Keratinocyte (primary cell): ENCODE results near the gene KIFC1. TPM values are rescaled to one million over a fixed set of nuclear protein-coding genes. Genes with fewer than 3 reads are reported as not detected.
"Not testable (repeated sequence)": the region's sequence is repeated elsewhere in the genome, so short reads cannot be mapped to it uniquely, and the experiment has no call there.

Source experiments
- DNase-seq: peaks from one replicate; pipeline ENCODE4 v3.0.0-alpha.2; 2011; ENCODE audit warnings: low read depth, missing footprints, low spot score
- FAIRE-seq: peaks from 2 replicates; lab custom pipeline; 2011; peaks lifted over from hg19 to GRCh38; lab: Jason Lieb, UNC
- H2AFZ ChIP-seq: 2 replicates; pipeline ENCODE4 v1.6.0; 2012; ENCODE audit warnings: low read length, control low read depth, inconsistent platforms; ENCODE audit not compliant: control insufficient read depth
- H3K27ac ChIP-seq: 2 replicates; pipeline ENCODE4 v1.5.1; 2011; ENCODE audit warnings: low read length; ENCODE audit not compliant: control insufficient read depth, insufficient read depth
- H3K27me3 ChIP-seq: 3 replicates; pipeline ENCODE4 v1.6.0; 2011; ENCODE audit warnings: low read length; ENCODE audit not compliant: control insufficient read depth, insufficient read depth; ENCODE audit errors: extremely low read depth
- H3K36me3 ChIP-seq, 2 experiments: 2 replicates in 1 of 2; 3 replicates in 1 of 2; pipeline ENCODE4 v1.5.1; 2011; ENCODE audit warnings: low read length in 2 of 2, mild to moderate bottlenecking in 1 of 2; ENCODE audit not compliant: control insufficient read depth in 2 of 2, insufficient read depth in 2 of 2; ENCODE audit errors: extremely low read depth in 1 of 2
- H3K4me1 ChIP-seq: 3 replicates; pipeline ENCODE4 v1.5.1; 2011; ENCODE audit warnings: low read length; ENCODE audit not compliant: control insufficient read depth, insufficient read depth; ENCODE audit errors: extremely low read depth
- H3K4me2 ChIP-seq: 3 replicates; pipeline ENCODE4 v1.6.0; 2011; ENCODE audit warnings: low read depth, low read length; ENCODE audit not compliant: control insufficient read depth, insufficient read depth; ENCODE audit errors: extremely low read depth
- H3K4me3 ChIP-seq, 3 experiments: fragments of 200-600 bp in 1 of 3; sonication (generic) in 1 of 3; 2 replicates in 2 of 3; 3 replicates in 1 of 3; pipeline ENCODE4 v1.5.1; 2011 to 2016; ENCODE audit warnings: low read length in 3 of 3, mild to moderate bottlenecking in 3 of 3, control low read depth in 2 of 3, inconsistent platforms in 1 of 3, low read depth in 1 of 3, mixed read lengths in 1 of 3, mixed run types in 1 of 3, moderate library complexity in 1 of 3; ENCODE audit not compliant: control insufficient read depth in 2 of 3, insufficient read depth in 2 of 3; ENCODE audit errors: extremely low read depth in 1 of 3
- H3K79me2 ChIP-seq: 2 replicates; pipeline ENCODE4 v1.6.0; 2012; ENCODE audit warnings: low read length; ENCODE audit not compliant: control insufficient read depth, insufficient read depth
- H3K9ac ChIP-seq: 3 replicates; pipeline ENCODE4 v1.6.0; 2011; ENCODE audit warnings: low read length; ENCODE audit not compliant: control insufficient read depth, insufficient read depth; ENCODE audit errors: extremely low read depth
- H3K9me1 ChIP-seq: 3 replicates; pipeline ENCODE4 v1.6.0; 2011; ENCODE audit warnings: low read length; ENCODE audit not compliant: control insufficient read depth, insufficient read depth; ENCODE audit errors: extremely low read depth
- H3K9me3 ChIP-seq: 2 replicates; pipeline ENCODE4 v1.5.1; 2012; ENCODE audit warnings: low read depth, low read length; ENCODE audit not compliant: control insufficient read depth
- H4K20me1 ChIP-seq: 3 replicates; pipeline ENCODE4 v1.6.0; 2011; ENCODE audit warnings: low read length; ENCODE audit not compliant: control insufficient read depth, insufficient read depth; ENCODE audit errors: extremely low read depth
- CTCF ChIP-seq, 3 experiments: IDR thresholded peaks in 1 of 3; conservative IDR thresholded peaks in 1 of 3; optimal IDR thresholded peaks in 1 of 3; 2 replicates in 2 of 3; 3 replicates in 1 of 3; pipeline versions ENCODE3 to v1.5.1; 2011; ENCODE audit warnings: low read length in 3 of 3, mild to moderate bottlenecking in 3 of 3, moderate library complexity in 2 of 3, control low read depth in 1 of 3, inconsistent platforms in 1 of 3; ENCODE audit not compliant: insufficient read depth in 2 of 3; ENCODE audit errors: extremely low read depth in 1 of 3
- dilution Hi-C: fragments of 300-500 bp; cut with MboI; formaldehyde crosslinking; loops from one replicate; pipeline ENCODE4 v1.7.0; 2020; ENCODE audit warnings: low sequenced_read_pairs; ENCODE audit not compliant: extremely low pct_ligation_motif_present
- polyA plus RNA-seq, 5 experiments: library from polyadenylated mRNA; depleted of rRNA in 3 of 5; stranded (reverse) in 3 of 5; stranded (forward) in 1 of 5; unstranded in 1 of 5; fragments of >200 nt; gene quantifications; 1 replicate in 1 of 5; 2 replicates in 3 of 5; 3 replicates in 1 of 5; pipeline versions ENCODE4 v1.2.1 to v1.2.3, GENCODE V29; 2011 to 2012; ENCODE audit warnings: missing spikeins in 2 of 5, low read depth in 1 of 5, low replicate concordance in 1 of 5

Gene KIFC1
- polyA plus RNA-seq, 1 donor (not counting 4 experiments of a cell fraction or from before 2014, with no cell fraction given): 20.0 TPM

DNA sequence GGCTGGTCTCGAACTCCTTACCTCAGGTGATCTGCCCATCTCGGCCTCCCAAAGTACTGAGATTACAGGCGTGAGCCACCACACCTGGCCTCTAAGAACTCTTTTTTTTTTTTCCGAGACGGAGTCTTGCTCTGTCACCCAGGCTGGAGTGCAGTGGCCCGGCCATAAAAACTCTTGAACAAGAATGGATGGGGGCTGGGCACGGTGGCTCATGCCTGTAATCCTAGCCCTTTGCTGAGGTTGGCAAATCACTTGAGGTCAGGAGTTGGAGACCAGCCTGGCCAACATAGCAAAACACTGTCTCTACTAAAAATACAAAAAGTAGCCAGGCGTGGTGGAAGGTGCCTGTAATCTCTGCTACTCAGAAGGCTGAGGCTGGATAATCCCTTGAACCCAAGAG is 19.7 kb upstream of the KIFC1 start:
- H3K36me3 ChIP-seq, H3K27ac ChIP-seq, DNase-seq, H3K9me1 ChIP-seq, dilution Hi-C loops, H4K20me1 ChIP-seq, H2AFZ ChIP-seq, H3K9ac ChIP-seq, H3K27me3 ChIP-seq, H3K9me3 ChIP-seq, FAIRE-seq, H3K79me2 ChIP-seq, H3K4me2 ChIP-seq, H3K4me3 ChIP-seq: not testable (repeated sequence)
- H3K4me1 ChIP-seq: peaks cover 26% of the 10 kb centered on the region

GRCh38 chr6:33372526-33373123 is 19.0 kb upstream of the KIFC1 start:
- Histone ChIP-seq H3K9me3 (no peaks in the 10 kb centered on the region), H3K36me3 (no peaks in the 10 kb centered on the region), H3K27ac (no peak overlapping the region), H3K4me1 (peaks cover 26% of the 10 kb centered on the region), H3K27me3 (no peaks in the 10 kb centered on the region), H3K79me2 (no peaks in the 10 kb centered on the region), H3K9ac (no peak overlapping the region), H2AFZ (no peak overlapping the region), H3K9me1 (no peaks in the 10 kb centered on the region), H3K4me2 (no peak overlapping the region), H4K20me1 (no peaks in the 10 kb centered on the region), H3K4me3 (no peak overlapping the region)
- dilution Hi-C loops: no loop called here
- FAIRE-seq (no peak), DNase-seq (no peak)
- no peak for TF ChIP-seq CTCF (optimal IDR thresholded peaks at IDR 0.05 in 1 of 3, IDR thresholded peaks at IDR 0.05 in 1 of 3, conservative IDR thresholded peaks at IDR 0.05 in 1 of 3; ENCODE audit: extremely low read depth in 1 of 3, insufficient read depth in 2 of 3, low read length in 3 of 3)
